Fibroblast of mammary gland (primary cell): ENCODE measurements around the gene NRSN1.
"Not testable (repeated sequence)": the region's sequence is repeated elsewhere in the genome, so short reads cannot be mapped to it uniquely, and the experiment has no call there.

Experiments used
- DNase-seq: peaks from one replicate; pipeline ENCODE4 v3.0.0-alpha.2; 2010; ENCODE audit warnings: low read depth
- H3K4me3 ChIP-seq: 2 replicates; pipeline ENCODE4 v1.5.1; 2011; ENCODE audit warnings: low read depth, mild to moderate bottlenecking, low read length, moderate library complexity; ENCODE audit not compliant: control insufficient read depth
- TF ChIP-seq, protein P1 (sequence below): conservative IDR thresholded peaks from 2 replicates; pipeline ENCODE4 v1.5.1; 2011; ENCODE audit warnings: low read depth, low read length, inconsistent platforms; ENCODE audit not compliant: control insufficient read depth, insufficient read depth

The NRSN1 gene

DNA sequence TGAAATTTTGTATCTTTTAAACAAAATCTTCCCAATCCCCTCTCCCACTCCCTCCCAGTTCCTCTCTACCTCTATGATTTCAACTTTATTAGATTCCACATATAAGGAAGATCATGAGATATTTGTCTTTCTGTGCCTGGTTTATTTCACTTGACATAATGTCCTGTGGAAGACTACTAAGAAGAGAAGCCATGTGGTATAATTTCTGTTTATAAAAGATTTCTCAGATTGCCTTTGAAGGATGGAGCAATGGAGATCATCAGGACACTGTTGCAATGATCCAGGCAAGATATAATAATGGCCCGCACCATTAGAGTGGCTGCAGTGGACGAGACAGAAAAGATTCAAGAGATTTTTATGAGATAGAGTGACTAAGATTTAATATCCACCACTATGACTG, 13.1 kb downstream of the NRSN1 start:
- no peak overlapping the region for H3K4me3 ChIP-seq
- no peak for DNase-seq
- TF ChIP-seq, protein P1, sequence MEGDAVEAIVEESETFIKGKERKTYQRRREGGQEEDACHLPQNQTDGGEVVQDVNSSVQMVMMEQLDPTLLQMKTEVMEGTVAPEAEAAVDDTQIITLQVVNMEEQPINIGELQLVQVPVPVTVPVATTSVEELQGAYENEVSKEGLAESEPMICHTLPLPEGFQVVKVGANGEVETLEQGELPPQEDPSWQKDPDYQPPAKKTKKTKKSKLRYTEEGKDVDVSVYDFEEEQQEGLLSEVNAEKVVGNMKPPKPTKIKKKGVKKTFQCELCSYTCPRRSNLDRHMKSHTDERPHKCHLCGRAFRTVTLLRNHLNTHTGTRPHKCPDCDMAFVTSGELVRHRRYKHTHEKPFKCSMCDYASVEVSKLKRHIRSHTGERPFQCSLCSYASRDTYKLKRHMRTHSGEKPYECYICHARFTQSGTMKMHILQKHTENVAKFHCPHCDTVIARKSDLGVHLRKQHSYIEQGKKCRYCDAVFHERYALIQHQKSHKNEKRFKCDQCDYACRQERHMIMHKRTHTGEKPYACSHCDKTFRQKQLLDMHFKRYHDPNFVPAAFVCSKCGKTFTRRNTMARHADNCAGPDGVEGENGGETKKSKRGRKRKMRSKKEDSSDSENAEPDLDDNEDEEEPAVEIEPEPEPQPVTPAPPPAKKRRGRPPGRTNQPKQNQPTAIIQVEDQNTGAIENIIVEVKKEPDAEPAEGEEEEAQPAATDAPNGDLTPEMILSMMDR: no peak

DNA sequence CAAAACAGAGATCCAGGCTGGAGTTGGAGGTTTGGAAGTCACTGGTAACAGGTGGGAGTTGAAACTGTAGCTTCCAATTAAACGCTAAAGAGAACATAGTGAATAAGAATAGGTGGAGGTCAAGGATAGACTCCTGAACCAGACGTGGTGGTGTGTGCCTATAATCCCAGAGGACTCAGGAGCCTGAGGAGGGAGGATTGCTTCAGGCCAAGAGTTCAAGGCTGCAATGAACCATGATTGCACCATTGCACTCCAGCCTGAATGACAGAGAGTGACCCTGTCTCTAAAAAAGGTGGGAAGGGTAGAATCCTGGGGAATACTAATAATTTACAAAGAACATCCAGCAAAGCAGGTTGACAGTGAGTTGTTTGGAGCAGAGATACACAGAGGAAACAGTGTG, 13.6 kb downstream of the NRSN1 start:
- H3K4me3 ChIP-seq: no peak overlapping the region
- TF ChIP-seq, protein P1: no peak
- DNase-seq: no peak

DNA sequence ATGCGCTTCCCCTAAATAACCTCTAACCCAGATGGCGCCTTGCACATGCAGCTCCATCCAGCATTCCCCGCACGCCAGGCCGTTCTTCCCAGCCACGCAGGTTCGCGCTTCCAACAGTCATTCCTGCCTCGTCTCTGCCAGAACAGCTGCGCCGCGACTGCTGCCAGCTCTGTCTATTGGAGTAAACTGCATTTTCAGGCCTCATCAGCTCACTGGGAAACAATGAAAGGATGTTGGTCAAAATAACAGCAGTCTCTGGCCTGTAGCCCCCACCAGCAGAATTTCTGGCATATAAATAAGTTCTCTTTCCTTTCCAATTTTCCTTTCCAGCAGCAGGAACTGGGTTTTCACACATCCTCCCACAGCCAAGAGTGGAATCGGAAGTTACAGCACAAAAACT, 14.6 kb downstream of the NRSN1 start:
- no peak for DNase-seq
- TF ChIP-seq, protein P1: no peak
- H3K4me3 ChIP-seq: no peak overlapping the region

DNA sequence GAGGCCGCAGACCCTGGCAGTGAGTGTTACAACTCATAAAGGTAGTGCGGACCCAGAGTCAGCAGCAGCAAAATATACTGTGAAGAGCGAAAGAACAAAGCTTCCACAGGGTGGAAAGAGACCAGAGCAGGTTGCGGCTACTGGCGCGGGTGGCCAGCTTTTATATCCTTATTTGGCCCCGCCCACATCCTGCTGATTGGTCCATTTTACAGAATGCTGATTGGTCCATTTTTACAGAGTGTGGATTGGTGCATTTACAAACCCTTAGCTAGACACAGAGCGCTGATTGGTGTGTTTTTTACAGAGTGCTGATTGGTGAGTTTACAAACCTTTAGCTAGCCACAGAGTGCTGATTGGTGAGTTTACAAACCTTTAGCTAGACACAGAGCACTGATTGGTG, 16.7 kb downstream of the NRSN1 start:
- not testable (repeated sequence) for H3K4me3 ChIP-seq, DNase-seq

DNA sequence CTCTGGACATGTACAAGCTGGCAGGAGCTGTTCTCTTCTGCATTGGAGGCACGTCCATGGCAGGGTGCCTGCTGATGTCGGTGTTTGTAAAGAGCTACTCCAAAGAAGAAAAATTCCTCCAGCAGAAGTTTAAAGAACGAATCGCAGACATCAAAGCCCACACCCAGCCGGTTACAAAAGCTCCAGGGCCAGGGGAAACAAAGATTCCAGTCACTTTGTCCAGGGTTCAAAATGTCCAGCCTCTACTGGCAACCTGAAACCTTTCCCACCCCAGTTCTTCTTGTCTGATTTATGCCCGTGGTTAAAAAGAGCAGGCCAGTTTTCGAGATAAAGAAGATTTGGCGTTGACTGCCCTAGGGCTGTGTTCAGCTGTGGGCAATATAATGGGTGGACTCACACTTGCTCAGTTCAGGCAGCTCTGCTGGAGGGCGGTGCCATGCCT, 19.7 kb downstream of the NRSN1 start:
- H3K4me3 ChIP-seq: no peak overlapping the region
- no peak for DNase-seq
- TF ChIP-seq, protein P1: no peak

DNA sequence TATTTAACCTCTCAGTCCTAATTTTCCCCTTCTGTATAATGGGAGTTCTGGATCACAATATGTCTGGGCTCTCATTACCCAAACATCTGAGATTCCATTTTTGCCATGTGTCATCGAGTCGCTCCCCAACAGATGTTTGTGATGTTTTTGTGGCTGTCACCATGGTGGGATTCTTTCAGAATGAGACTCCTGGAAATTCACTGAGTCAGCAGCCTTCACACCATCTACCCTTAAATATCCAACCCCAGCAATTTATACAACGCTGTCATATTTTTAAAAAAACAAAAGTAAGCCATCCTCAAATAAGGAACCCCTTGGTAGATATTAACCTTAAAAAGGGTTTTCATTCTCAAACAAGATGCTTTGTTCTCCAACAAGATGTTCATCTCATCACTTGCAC, 20.9 kb downstream of the NRSN1 start:
- TF ChIP-seq, protein P1: no peak
- DNase-seq: no peak
- no peak overlapping the region for H3K4me3 ChIP-seq

DNA sequence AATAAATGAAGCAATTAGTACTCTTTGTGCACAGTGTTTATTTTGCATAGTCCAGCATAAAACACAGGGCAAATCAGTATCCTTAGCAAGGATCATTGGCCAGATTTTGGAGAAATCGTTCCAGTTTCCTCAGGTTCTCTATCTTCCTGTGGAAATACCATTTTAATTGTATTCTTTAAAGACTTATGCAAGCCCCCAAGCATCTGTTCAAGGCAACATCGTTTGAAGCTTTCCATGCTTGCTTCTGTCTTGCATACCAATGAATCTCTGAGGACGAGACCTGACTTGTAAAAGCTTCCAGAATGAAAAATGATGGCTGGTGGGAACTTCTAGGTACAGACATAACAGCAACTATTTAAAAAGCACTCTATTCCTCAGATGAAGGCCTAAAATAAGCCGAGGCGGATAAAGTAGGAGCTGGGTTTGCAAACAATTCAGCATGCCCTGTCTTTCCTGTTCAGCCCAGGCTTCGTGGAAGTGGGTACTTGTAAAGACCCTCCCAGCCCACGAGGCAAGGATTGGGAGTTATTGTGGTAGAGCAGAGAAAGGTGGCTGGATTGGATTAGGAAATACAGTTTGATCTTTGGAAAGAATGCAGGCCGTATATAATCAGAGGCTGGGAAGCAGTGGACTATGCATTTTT, 21.6 kb downstream of the NRSN1 start:
- TF ChIP-seq, protein P1: no peak

More for the DNA sequence above, 21.6 kb downstream of the NRSN1 start:
- no peak overlapping the region for H3K4me3 ChIP-seq
- DNase-seq: no peak
